Non-pigmented ciliary epithelial cell (primary cell): Measurements from ENCODE around the gene MARCKSL1.
"Not testable (repeated sequence)": the region's sequence is repeated elsewhere in the genome, so short reads cannot be mapped to it uniquely, and the experiment has no call there.

Experiments used
- DNase-seq: peaks from one replicate; pipeline ENCODE4 v3.0.0-alpha.2; 2010; ENCODE audit warnings: low read depth

The MARCKSL1 gene

DNA sequence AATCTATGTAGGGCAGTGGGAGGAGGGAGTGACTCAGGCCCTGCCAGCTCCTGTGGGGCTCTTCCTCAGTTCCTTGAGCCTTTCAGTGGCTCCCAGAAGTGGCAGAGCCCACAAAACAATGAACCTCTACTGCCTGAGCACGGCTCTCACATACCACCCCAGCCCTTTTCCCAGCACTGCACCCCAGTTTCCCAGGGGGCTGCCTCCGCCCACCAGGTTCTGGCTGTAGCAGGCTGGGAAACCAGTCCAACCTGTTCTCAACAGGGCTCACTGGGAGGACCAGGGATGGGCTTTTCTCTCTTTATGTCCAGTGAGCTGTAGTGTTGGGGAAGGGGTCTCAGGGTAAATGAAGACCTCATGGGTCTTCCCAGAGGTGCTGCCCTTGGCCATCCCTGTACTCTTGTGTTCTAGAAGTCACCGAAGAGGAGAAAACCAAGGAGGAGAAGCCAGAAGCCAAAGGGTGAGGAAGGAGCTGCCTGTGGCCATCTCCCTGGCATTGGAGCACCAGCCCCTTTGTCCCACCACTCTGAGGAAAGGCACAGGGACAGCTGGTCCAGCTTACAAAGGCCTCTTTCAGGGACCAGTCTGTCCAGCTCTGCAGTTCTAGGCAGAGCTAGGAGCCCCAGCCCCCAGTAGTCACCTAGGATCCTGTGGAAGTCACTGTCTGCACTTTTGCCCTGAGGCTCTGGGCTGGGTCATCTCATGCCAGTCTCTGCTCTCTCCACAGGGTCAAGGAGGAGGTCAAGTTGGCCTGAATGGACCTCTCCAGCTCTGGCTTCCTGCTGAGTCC, 3.5 kb downstream of the MARCKSL1 start:
- DNase-seq, result no peak

DNA sequence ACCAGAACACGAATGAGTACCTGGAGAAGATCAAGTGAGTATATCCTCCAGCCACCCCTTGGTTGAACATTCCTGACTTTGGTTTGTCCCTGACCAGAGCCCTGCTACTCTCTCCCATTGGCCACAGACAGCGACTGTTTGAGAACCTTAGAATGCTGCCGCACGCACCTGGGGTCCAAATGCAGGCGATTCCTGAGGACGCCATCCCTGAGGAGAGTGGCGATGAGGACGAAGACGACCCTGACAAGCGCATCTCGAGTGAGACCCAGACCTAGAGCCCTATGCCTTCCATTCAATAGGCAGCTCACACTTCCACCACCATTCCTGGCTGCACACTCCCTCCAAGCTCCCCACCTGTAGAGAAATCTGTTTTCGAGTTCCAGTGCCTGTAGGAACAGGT, 4.5 kb downstream of the MARCKSL1 start:
- DNase-seq, result no peak

DNA sequence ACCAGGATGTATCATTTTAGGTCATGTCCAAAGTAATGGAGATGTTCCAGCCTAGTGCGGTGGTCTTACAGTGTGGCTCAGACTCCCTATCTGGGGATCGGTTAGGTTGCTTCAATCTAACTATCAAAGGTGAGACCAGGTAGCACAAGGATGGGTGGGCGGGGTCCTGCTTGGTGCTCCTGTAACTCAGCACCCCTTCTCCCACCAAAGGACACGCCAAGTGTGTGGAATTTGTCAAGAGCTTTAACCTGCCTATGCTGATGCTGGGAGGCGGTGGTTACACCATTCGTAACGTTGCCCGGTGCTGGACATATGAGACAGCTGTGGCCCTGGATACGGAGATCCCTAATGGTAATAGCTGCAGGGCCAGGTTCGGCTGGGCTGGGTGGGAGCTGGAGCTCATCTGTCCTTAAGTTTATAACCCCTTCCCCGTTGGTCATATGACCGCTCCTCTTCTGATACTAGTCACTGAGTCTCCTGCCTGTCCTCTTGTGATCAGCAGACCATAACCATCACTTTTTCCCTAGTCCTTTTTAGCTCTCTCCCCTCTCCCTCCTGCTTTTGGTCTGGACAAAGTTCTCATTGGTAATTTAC, 5.4 kb downstream of the MARCKSL1 start:
- DNase-seq, result no peak

DNA sequence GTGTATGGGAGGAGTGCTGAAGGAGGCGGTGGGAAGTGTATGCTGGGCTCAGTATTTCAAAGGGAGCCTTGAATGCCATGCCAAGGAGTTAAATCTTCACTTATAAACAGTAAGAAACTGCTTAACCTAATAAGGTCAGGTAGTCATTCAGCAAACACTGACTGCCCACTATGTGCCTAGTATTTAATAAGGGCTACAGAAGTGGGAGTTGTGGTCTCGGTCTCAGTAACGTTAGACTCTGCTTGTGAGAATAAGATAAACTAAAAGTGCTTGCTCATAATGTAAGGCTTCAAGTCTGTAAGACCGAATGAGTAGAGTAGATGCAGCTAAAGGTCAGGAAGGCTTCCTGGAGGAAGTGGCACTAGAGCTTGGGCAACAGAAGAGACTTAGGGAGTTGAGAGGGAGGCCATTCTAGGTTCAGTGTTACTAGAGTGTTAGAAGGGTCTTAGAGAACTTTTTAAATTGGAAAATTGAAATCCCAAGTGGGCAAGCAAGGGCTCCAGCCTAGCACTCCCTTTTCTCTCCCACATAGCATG, 6.0 kb downstream of the MARCKSL1 start:
- DNase-seq, result no peak

DNA sequence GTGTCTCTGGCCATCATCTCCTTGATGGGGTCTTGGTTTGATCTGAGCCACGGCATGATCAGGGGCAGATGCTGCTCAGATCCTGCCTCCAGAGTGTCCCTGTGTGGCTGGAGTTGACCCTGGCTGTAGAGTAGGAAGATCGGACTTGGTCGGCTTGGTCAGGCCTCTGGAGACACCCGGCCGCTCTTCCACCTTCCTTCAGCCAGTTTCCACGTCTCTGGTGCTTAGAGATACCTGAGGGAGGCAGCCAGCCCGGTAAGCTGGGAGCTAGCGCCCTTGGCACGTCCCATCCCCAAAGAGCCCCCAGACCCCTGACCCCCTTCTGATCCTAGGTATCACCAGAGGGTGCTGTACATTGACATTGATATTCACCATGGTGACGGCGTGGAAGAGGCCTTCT, 8.8 kb downstream of the MARCKSL1 start:
- no peak for DNase-seq

DNA sequence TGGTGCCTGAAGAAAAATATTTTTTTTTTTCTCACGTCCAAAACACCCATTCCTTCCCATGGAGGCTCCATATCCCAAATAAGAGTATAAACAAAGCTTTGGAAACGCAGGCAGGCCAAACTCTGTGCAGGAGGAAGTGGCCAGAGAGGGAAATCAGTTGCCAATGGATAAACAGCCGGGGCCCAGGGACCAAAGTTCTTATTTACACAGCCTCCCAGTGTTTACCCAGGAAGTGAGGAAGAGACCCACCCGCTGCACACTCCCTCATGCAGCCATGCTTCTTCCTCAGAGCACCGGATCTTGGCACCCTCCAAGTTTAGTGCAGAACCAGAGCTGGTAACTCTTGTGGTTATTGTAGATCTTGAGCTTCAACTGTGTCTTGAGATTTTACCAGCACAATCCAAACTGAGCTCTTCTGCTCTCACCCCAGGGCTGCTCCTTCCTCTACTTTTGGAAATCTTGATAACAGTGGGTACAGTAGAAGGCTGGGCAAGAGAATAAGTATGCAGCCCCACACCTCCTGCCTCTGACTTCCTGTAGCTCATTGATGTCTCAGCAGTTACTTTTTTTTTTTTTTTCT, 14.2 kb downstream of the MARCKSL1 start:
- no peak for DNase-seq

DNA sequence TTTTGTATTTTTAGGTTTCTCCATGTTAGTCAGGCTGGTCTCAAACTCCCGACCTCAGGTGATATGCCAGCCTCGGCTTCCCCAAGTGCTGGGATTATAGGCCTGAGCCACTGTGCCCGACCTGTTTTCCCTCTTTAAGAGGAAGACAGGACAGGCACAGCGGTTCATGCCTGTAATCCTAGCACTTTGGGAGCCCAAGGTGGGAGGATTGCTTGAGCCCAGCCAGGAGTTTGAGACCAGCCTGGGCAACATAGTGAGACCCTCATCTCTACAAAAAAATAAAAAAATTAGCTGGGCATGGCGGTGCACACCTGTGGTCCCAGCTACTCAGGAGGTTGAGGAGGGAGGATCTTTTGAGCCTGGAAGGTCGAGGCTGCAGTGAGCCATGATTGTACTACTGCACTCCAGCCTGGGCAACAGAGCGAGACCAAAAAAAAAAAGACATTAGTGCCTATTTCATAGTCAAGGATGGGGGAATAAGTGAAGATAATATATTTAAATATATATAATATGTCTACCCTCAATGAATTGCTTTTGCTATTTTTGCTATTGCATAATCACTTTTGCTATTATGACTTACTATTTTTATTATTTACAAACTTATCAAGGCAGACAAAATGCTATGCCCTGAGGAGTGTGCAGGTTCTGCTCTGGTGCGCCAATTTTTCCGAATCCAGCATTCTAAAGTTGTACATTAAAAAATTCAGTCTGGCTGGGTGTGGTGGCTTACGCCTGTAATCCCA, 17.7 kb downstream of the MARCKSL1 start:
- DNase-seq, result no peak

DNA sequence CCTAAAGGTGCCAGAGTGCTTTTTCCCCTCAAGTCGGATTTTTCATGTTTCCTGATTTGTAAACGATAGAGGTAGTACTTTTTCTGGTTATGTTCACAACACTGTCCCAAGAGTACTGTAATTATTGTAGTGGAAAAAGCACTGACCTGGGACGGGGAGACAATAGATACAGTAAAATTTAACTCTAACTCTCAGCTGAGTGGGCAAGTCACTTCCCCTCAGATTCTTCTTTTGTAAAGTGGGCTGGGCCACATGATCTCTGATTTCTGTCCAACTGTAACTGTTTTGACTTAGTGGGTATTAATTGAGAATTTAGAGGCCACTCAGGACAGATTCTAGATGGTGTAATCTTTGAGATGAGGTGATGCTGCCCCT, 19.1 kb downstream of the MARCKSL1 start:
- DNase-seq, result no peak

DNA sequence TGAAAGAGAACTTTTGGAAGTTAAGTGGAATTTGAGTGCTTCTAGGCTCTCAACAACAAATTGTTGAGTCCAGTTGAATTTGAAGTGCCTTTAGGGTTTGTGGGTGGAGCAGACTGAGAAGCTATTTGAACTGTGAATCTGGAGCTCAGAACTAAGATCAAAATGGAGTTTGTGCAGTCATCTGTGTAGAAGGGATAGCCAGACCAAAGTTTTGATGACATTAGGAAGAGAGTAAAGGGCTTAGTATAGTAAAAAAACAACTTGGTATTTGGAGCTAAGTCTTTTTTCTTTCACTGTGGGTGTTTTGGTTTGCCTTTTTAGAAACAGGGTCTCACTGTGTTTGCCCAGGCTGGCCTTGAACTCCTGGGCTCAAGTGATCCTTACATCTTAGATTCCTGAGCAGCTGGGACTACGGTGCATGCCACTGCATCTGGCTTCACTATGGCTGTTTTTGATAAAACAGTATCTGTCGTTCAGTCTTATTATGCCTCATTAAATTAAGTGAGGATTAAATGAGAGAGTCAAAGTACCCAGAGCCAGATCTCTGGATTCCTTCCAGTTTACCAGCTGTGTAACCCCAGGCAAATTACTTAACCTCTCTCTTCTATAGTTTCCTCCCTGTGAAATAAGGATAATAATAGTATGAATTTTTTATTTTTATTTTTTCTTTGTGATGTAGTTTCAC, 24.2 kb downstream of the MARCKSL1 start:
- no peak for DNase-seq

DNA sequence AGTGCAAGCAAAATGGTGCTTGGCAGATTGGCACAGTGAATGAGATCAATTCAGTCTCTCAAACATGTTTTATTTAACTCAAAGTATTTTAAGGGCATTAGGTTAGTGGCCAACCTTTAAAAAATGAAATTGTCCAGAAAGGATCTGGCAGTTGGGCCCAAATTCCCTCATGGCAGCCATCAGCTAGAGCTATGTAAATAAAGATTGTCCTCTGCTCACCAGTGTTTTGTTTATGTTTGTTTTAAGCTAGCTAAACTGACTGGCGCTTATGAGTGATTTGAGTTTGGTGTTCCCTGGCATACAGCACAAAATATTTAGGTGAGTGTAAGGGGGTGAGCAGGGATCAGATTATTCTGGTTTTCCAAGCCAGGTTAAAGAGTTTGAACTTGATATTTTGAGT, 26.1 kb downstream of the MARCKSL1 start:
- no peak for DNase-seq

DNA sequence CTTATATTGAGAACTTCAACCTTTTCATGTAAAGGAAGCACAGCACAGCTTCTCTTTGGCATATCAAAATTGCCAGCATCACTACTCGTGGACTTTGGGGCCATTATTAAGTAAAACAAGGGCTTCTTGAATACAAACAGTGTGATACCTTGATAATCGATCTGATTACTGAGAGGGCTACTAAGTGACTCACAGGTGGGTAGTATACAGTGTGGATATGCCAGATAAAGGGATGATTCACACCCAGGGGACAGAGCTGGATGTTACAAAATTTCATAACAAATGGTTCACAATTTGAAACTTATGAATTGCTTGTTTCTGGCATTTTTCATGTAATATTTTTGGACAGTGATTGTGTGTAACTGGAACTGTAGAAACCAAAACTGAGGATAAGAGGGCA, 28.7 kb downstream of the MARCKSL1 start:
- no peak for DNase-seq

DNA sequence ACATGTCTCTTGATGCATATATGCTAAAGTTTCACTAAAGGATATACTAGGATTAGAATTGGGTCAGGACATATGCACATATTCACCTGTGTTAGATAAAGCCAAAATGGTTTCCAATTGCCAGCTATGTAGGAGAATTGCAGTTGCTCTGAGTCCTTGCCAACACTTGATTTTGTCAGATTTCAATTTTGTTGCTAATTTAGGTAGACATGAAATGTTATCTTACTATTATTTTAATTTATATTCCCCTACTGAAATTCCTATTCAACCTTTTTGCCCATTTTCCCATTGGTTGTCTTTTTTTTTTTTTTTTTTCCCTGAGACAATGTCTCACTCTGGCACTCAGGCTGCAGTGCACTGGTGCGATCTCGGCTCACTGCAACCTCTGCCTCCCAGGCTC, 30.7 kb downstream of the MARCKSL1 start:
- no peak for DNase-seq

DNA sequence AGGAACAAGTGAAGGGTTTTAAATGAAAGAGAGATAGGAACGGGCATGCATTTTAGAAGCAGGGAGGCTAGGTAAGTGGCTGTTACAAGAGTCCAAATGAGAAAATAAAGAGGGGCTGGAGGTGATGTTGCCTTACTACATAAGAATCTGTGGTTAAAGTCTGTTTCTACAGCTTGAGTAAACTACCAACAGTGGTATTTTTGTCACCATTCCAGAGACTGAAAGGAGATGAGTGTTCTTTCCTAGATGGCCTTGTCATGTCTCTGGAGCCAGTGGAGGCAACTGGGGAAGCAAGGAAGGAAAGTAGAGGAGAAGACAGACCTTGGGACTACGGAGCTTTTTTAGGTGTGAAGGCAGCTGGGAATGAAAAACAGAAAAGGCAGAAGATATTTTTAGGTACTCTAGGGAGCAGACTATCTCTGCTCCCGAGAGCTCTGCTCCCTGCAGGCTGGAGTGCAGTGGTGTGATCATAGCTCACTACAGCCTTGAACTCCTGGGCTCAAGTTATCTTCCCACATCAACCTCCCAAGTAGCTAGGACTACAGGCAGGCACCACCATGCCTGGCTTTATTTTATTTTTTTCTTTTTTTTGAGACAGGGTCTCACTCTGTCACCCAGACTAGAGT, 31.9 kb downstream of the MARCKSL1 start:
- no peak for DNase-seq

DNA sequence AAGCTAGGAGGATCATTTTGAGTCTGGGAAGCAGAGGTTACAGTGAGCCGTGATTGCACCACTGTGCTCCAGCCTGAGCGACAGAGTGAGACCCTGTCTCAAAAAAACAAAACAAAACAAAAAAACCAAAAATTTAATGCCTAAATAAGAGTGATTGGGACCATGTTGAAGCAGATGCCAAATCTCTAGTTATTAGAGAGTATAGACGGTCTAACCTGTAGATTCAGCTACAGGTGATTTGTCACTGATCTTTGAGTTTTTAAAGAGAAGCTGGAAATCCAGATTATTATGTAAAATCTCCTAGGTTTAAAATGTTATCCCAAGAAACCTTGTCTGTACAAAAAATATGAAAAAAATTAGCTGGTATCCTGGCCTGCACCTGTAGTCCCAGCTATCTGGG, 32.7 kb downstream of the MARCKSL1 start:
- no peak for DNase-seq

DNA sequence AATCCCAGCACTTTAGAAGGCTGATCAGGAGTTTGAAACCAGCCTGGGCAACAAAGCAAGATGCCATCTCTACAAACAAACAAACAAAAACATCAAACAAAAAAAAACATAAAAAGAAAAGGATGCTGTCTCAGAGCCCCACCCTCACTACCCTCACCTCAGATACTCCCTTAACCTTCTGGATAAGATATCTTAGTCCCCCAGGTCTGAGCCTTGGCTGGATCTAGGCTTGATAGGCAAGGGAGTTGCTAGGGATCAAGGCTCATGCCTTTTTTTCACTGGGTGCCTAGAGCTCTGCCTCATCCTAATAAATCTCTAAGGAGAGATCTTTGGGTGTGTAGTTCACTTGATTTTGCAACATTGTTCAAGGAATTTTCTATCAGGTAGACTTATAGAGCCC, 36.7 kb downstream of the MARCKSL1 start:
- no peak for DNase-seq

DNA sequence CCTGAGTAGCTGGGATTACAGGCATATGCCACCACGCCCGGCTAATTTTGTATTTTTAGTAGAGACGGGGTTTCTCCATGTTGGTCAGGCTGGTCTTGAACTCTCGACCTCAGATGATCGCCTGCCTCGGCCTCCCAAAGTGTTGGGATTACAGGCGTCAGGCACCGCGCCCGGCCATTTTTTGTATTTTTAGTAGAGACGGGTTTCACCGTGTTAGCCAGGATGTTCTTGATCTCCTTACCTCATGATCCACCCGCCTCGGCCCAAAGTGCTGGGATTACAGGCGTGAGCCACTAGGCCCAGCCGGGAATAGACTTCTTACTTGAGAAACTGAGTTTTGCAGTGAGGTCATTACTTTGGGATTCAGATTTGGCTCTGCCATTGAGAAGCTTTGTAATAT, 37.8 kb downstream of the MARCKSL1 start:
- DNase-seq, result not testable (repeated sequence)

DNA sequence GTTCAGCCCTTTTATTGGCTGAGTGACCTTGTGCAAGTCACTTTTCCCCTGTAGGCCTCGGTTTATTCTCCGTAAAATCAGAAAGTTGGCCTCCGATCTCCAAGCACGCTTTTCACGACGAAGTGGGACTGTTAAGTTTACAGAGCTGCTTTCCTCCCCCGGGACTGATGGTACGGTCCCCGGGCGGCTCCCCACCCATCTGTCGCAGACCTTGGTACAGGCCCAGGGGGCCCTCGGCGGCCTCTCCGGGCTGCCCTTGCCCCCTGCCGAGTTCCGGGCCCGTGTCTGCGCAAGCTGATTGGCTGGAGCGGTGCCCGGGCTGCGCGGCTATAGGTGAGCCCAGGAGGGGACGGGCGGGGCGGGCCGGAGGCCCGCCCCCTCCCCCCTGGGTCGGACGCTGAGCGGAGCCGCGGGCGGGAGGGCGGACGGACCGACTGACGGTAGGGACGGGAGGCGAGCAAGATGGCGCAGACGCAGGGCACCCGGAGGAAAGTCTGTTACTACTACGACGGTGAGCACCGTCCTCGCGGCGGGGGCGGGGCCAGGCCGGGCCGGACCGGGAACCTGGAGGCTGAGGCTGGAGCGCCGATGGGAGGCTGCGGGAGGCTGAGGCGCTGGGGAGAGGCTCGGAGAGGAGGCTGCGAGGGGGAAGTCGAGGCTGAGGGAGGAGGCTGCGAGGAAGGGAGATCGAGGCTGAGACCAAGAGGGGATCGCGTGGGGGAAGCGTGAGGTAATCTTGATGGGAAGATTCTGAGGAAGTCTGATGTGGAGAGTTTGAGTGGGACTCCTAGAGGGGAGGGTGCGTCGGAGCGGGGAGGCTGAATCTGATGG, 44.1 kb downstream of the MARCKSL1 start, which contains the start of gene HDAC1:
Gene HDAC1, plus strand, starts transcription at position 376 of the 831 bp plus-strand sequence. Its CDS starts 87 bp downstream, at position 463.
- peak; percentile 51 for DNase-seq

DNA sequence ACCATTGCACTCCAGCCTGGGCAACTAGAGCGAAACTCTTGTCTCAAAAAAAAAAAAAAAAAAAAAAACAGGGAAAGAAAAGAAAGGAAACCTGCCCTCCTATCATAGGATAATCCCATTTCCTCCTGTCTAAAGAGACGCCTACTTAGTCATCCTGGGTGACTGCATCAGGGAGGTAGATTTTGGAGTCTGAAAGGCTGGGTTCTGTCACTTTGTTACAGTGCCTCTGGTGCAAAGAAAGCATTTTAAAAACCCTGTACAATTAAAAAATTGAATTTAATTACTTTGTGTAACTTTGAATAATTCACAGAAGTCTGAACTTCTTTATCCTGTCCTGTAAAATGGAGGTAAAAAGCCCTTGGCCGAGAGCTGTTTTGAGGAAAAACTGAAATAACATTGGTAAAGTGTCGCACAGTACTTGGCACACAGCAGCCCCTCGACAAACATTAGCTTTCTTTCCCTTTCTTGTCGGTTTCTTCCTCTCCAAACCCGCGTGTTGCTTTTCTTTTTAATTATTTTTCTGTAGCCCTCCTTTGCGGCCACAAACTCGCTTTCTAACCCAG, 44.8 kb downstream of the MARCKSL1 start:
- DNase-seq, result no peak

DNA sequence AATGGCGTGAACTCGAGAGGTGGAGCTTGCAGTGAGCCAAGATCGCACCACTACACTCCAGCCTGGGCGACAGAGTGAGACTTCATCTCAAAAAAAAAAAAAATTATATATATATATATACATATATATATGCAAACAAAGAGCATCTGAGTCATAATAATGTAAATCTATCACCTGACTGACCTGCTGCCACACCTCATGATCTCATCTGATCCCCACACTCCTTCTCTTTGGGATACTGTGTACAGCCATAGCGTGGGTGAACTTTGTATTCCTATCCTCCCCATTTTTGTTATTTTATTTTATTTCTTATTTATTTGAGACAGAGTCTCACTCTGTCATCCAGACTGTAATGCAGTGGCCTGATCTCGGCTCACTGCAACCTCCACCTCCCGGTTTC, 46.8 kb downstream of the MARCKSL1 start:
- DNase-seq, result no peak

DNA sequence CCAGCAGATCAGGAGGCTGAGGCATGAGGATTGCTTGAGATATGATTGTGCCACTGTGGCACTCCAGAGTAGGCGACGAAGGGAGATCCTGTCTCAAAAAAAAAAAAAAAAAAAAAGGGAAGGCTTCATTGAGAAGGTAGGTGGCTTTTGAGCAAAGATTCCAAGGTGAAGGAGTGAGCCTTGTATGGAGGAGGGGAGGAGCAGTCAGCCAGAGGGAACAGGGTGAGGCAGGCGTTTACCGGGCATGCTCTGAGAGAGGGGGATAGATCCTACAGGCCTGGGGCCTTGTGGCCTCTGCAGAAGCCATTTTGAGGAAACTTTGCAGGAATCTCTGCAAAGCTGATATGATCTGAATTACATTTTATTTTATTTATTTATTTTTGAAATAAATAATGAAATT, 49.3 kb downstream of the MARCKSL1 start:
- DNase-seq, result no peak
